GM13977 (cell line): ENCODE data around the gene RAB8B.

Experiments
- DNase-seq: peaks from one replicate; pipeline ENCODE4 v3.0.0; 2012; ENCODE audit warnings: low spot score
- in situ Hi-C: fragments of 300-500 bp; cut with MboI; formaldehyde crosslinking; loops from one replicate; pipeline ENCODE4 v1.12.0; 2022; ENCODE audit warnings: low sequenced_read_pairs, low pct_unique_long_range_greater_than_20kb, mixed read lengths, inconsistent platforms; ENCODE audit not compliant: unreplicated experiment
- TF ChIP-seq, protein P1 (sequence below): IDR thresholded peaks from 2 replicates; pipeline ENCODE4 v1.5.1; 2012; ENCODE audit warnings: mild to moderate bottlenecking, control low read depth; ENCODE audit not compliant: insufficient read depth; ENCODE audit errors: extremely low read depth, missing control alignments

Gene RAB8B

DNA sequence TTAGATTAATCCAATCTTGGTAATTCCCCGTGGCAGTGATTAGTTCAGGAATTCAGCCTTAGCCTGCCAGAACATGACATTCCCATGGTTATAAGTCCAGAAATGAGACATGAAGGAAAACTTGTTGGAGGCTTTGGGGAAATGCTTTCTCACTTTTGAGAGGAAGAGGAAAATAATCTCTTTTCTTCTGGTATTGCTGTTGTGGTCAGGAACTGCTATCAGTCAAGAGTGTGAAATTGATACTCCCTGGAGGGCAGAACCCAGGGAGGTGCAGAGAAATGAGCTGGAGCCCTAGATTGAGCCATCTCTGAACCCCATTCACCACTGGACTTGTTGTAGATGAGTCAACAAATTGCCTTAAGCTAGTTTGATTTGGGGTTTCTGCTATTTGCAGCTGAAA, 49.4 kb downstream of the RAB8B start:
- in situ Hi-C loops: no loop called here
- peak; percentile 33 for DNase-seq
- TF ChIP-seq, protein P1, sequence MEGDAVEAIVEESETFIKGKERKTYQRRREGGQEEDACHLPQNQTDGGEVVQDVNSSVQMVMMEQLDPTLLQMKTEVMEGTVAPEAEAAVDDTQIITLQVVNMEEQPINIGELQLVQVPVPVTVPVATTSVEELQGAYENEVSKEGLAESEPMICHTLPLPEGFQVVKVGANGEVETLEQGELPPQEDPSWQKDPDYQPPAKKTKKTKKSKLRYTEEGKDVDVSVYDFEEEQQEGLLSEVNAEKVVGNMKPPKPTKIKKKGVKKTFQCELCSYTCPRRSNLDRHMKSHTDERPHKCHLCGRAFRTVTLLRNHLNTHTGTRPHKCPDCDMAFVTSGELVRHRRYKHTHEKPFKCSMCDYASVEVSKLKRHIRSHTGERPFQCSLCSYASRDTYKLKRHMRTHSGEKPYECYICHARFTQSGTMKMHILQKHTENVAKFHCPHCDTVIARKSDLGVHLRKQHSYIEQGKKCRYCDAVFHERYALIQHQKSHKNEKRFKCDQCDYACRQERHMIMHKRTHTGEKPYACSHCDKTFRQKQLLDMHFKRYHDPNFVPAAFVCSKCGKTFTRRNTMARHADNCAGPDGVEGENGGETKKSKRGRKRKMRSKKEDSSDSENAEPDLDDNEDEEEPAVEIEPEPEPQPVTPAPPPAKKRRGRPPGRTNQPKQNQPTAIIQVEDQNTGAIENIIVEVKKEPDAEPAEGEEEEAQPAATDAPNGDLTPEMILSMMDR: no peak

DNA sequence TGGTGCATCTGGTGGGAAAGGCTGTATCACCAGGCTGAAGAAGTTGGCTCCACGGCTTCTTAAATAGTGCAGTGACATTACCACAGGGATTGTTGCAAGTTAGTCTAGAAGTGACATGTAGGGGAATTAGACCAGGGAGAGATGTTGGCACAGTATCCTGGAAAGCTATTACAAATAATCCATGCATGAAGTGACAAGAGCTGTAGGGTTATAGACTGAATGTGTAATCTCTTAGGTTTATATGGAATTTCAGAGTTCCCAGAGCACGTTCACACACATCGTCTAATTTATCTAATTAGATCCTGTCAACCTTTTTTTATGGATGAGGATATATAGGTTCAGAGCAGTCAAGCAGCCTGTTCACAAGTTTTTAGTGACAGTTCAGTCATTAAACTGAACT, 50.7 kb downstream of the RAB8B start:
- in situ Hi-C loops: no loop called here
- TF ChIP-seq, protein P1: no peak
- no peak for DNase-seq

DNA sequence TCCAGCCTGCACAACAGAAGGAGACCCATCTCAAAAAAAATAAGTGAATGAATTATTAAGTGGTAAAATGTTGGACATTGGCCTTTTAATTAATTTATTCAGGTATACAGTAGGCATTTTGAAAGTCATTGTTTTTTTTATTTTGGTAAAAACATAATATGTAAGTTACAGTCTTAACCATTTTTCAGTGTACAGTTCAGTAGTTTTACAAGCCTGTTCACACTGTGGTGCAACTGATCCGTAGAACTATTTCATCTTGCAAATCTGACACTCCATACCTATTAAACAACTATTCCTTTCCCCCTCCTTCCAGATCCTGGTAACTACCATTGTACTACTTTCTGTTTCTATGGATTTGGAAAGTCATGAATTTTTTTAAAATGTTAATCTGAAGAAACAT, 51.9 kb downstream of the RAB8B start:
- no peak for DNase-seq
- in situ Hi-C loops: no loop called here
- TF ChIP-seq, protein P1: no peak

DNA sequence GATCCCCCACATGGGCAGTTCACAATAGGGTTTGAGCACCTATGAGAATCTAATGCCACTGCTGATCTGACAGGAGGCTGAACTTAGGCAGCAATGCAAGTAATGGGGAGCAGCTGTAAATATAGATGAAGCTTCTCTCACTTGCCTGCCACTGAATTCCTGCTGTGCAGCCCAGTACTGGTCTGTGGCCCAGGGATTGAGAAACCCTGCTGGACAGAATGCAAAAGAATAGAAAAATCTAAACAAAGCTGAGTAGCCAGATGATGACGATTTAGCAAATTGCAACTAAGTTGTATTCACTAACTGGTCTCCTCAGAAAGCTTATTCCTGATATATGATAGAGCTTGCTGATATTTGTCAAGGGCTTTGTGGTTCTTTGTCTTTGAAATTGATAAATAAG, 53.7 kb downstream of the RAB8B start:
- TF ChIP-seq, protein P1: no peak

DNA sequence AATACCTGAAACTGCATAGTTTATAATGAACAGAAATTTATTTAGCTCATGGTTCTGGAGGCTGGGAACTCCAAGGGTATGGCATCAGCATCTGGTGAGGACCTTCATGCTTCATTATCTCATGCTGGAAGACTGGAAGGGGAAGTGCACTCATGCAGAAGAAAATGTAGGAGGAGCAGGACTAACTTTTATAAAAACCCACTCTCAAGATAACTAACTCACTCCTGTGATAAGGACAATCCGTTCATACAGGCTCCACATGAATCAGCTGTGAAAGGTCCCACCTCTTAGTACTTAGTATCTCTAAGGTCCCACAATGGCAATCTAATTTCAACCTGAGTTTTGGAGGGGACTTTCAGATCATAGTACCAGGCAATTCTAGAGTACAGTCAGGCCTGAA, 54.4 kb downstream of the RAB8B start:
- TF ChIP-seq, protein P1: no peak
- DNase-seq: peak; percentile 23
- in situ Hi-C loops: no loop called here

More for the DNA sequence above, 53.7 kb downstream of the RAB8B start:
- no peak for DNase-seq
- in situ Hi-C loops: no loop called here

DNA sequence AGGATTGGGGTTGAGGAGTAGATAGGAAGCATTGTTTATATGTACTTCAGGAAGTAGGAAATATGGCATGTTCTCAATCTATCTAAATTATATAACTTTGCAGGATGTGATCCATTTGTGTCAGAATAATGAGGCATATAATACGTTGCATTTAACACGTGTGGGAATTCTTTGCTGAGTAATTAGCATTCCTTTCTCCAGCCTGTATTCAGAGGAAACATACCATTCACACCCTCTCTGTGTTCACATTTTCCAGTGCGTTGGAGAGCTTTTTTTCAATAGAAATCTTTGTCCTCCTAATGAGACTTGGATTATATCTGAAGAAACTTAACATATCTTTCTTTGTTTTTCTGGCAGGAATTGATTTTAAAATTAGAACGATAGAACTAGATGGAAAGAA, 55.0 kb downstream of the RAB8B start:
- in situ Hi-C loops: no loop called here
- no peak for DNase-seq
- TF ChIP-seq, protein P1: no peak
